Lung (tissue), 12 donors: ENCODE measurements around the gene RASAL2. TPM values are rescaled to one million over a fixed set of nuclear protein-coding genes. Genes with fewer than 3 reads are reported as not detected.

ENCODE experiments used
- ATAC-seq: fragments of 200-7000 bp; cut with Tn5 transposase; one replicate; pipeline ENCODE4 v1.9.1; 2020; ENCODE audit warnings: moderate number of reproducible peaks; ENCODE audit not compliant: insufficient read depth, low FRiP score
- DNase-seq, 3 donors: peaks; one replicate each; pipeline ENCODE4 v3.0.0-alpha.2; 2013 to 2017
- H3K27ac ChIP-seq, 2 donors: one replicate each; pipeline ENCODE4 v1.5.1; 2013; ENCODE audit warnings: mild to moderate bottlenecking in 2 of 2, moderate library complexity in 2 of 2, control low read depth in 1 of 2, inconsistent platforms in 1 of 2, low read depth in 1 of 2, low read length in 1 of 2
- H3K27me3 ChIP-seq, 3 donors: one replicate each; pipeline ENCODE4 v1.5.1; 2013; ENCODE audit warnings: low read length in 2 of 3; ENCODE audit not compliant: control insufficient read depth in 3 of 3, insufficient read depth in 3 of 3
- H3K36me3 ChIP-seq, 4 donors: one replicate each; pipeline ENCODE4 v1.5.1; 2013; ENCODE audit warnings: low read length in 4 of 4, mild to moderate bottlenecking in 1 of 4, moderate library complexity in 1 of 4; ENCODE audit not compliant: control insufficient read depth in 4 of 4, insufficient read depth in 4 of 4
- H3K4me1 ChIP-seq, 5 donors: one replicate each; pipeline ENCODE4 v1.5.1; 2013; ENCODE audit warnings: low read length in 5 of 5, mild to moderate bottlenecking in 2 of 5, moderate library complexity in 1 of 5; ENCODE audit not compliant: control insufficient read depth in 5 of 5, insufficient read depth in 5 of 5
- H3K4me3 ChIP-seq: one replicate; pipeline ENCODE4 v1.5.1; 2013; ENCODE audit warnings: mild to moderate bottlenecking, control low read depth, moderate library complexity
- H3K9ac ChIP-seq, 2 donors: one replicate each; pipeline ENCODE4 v1.5.1; 2013; ENCODE audit warnings: low read length in 2 of 2, control low read depth in 1 of 2; ENCODE audit not compliant: insufficient read depth in 1 of 2
- H3K9me3 ChIP-seq, 4 donors: one replicate each; pipeline ENCODE4 v1.5.1; 2013; ENCODE audit warnings: low read length in 3 of 4, mild to moderate bottlenecking in 1 of 4, moderate library complexity in 1 of 4; ENCODE audit not compliant: control insufficient read depth in 4 of 4, insufficient read depth in 3 of 4
- WGBS, 2 donors: extraction: QIAGEN DNeasy Blood & Tissue Kit; methylation state at CpG; one replicate each; pipeline ENCODE4 v1.1.7; 2013; 5-methylcytosine and 5-hydroxymethylcytosine counted together
- polyA plus RNA-seq, 2 donors: library from polyadenylated mRNA; stranded (reverse); fragments of 200-250 nt; gene quantifications; one replicate each; pipeline ENCODE4 v1.2.1, GENCODE V29; 2013
- total RNA-seq, 2 donors: library from RNA; depleted of rRNA in 1 of 2; stranded (reverse); fragments of >200 nt in 1 of 2; gene quantifications; one replicate each; pipeline ENCODE4 v1.2.1, GENCODE V29; 2014 to 2021
- TF ChIP-seq, protein P1 (sequence below): IDR thresholded peaks from 2 replicates; pipeline ENCODE4 v1.5.1; 2012; ENCODE audit warnings: mild to moderate bottlenecking; ENCODE audit errors: control extremely low read depth, extremely low read depth
- donor health status: control.
- donor health status: control.
- donor health status: Bipolar disorder and iron deficiency.
- donor health status: healthy.
- donor health status: DM: yes; HTN: yes; CAD: no.

Gene RASAL2
- total and polyA plus RNA-seq, 4 donors: 4.9 to 34.8 (median 15.8) TPM

DNA sequence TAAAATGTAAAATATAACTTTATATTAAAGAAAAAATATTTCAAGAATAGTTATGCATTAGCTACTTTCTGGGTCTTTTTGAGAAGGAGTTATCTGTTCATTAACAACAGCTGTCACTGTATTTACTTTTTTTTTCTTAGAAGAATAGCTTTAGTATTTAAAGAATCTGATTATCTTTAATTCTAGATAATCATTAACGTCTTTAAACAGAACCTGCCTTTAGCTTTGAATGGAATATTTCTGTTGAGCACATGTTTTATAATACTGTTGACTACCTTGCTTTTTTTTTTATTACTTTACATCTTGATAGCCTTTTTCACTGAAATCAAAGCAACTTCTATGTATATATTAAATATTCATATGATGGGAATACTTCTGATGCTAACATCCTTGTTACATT lies 270.9 kb downstream of the RASAL2 start:
- Histone ChIP-seq H3K9ac (no peak overlapping the region), H3K27ac (no peak overlapping the region), H3K4me1 (peaks cover 0 to 11% (median 4%) of the 10 kb centered on the region in 5 donors), H3K36me3 (no peaks in the 10 kb centered on the region), H3K27me3 (no peaks in the 10 kb centered on the region), H3K9me3 (no peaks in the 10 kb centered on the region), H3K4me3 (no peak overlapping the region)
- WGBS, 2 donors: 52 to 81% methylated on average over 1 of the region's 1 CpG
- DNase-seq (no peak), ATAC-seq (no peak)
- TF ChIP-seq, protein P1, sequence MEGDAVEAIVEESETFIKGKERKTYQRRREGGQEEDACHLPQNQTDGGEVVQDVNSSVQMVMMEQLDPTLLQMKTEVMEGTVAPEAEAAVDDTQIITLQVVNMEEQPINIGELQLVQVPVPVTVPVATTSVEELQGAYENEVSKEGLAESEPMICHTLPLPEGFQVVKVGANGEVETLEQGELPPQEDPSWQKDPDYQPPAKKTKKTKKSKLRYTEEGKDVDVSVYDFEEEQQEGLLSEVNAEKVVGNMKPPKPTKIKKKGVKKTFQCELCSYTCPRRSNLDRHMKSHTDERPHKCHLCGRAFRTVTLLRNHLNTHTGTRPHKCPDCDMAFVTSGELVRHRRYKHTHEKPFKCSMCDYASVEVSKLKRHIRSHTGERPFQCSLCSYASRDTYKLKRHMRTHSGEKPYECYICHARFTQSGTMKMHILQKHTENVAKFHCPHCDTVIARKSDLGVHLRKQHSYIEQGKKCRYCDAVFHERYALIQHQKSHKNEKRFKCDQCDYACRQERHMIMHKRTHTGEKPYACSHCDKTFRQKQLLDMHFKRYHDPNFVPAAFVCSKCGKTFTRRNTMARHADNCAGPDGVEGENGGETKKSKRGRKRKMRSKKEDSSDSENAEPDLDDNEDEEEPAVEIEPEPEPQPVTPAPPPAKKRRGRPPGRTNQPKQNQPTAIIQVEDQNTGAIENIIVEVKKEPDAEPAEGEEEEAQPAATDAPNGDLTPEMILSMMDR: no peak

DNA sequence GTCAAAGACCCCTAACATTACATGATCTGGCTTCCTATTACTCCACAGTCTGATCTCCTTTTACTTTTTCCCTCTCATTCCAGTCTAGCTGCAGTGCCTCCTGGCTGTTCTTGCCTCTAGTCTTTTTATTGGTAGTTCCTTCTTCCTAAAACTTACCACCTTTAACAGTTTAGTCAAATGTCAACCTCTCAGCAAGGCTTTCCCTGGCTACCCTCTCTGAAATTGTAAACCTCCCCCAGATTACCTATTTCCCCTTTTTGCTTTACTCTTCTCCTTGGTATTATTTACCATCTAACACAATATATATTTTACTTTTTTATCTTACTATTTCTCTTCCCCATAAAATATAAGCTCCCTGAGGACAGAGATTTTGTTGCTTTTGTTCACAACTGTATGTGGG lies 273.2 kb downstream of the RASAL2 start:
- no peak for ATAC-seq
- H3K4me1 ChIP-seq: peaks cover 0 to 12% (median 7%) of the 10 kb centered on the region in 5 donors
- TF ChIP-seq, protein P1: no peak
- no peak overlapping the region for H3K9ac ChIP-seq
- no peaks in the 10 kb centered on the region for H3K9me3 ChIP-seq
- no peak overlapping the region for H3K27ac ChIP-seq
- DNase-seq: no peak
- no peaks in the 10 kb centered on the region for H3K27me3 ChIP-seq
- no peak overlapping the region for H3K4me3 ChIP-seq
- H3K36me3 ChIP-seq: no peaks in the 10 kb centered on the region

DNA sequence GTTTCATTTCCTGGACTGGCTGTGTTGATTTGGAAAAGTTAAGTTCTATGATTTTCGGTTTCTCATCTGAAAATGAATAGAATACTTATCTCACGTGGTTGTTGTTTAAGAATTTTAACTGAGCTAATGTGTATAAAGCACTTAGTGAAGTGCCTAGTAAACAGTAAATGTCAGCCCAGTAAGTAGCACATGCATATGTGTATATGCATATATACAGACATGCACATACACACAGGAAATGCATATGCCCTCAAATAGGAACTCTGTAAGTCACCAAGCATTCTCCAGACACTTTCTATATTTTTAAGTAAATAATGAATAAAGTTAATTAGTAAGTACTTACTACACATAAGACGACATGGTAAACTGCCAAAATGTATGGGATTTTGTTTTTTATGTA lies 274.3 kb downstream of the RASAL2 start:
- no peaks in the 10 kb centered on the region for H3K9me3 ChIP-seq
- 73 to 88% methylated on average over 3 of the region's 3 CpGs for WGBS, 2 donors
- H3K4me3 ChIP-seq: no peak overlapping the region
- DNase-seq (peak in 1 of 3 donors; percentile 16), ATAC-seq (no peak)
- H3K4me1 ChIP-seq: peaks cover 0 to 16% (median 12%) of the 10 kb centered on the region in 5 donors
- no peak overlapping the region for H3K9ac ChIP-seq
- H3K27me3 ChIP-seq: no peaks in the 10 kb centered on the region
- H3K36me3 ChIP-seq: no peaks in the 10 kb centered on the region
- TF ChIP-seq, protein P1: no peak
- H3K27ac ChIP-seq: no peak overlapping the region

DNA sequence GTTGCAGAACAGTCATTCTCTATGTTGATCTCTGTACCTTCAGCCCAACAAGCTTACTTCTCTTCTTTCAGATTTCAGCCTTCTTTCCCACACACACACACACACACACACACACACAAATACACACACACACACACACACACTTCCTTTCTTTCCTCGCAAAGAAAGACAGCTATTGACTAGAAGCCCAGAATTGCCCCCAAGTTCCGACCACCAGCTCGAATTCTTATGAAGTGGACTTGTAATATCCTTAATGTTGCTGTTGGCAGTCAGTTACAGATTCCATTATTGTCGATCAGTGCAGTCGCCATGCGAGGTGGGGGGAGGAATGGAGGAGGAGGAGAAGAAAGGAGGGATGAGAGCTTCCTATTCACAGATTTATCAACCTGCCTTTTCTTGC lies 277.3 kb downstream of the RASAL2 start:
- Histone ChIP-seq H3K9me3 (no peaks in the 10 kb centered on the region), H3K9ac (peak overlapping the region; percentile 21 to 88), H3K4me1 (peaks cover 0 to 31% (median 18%) of the 10 kb centered on the region in 5 donors), H3K27ac (no peak overlapping the region), H3K4me3 (no peak overlapping the region), H3K27me3 (no peaks in the 10 kb centered on the region), H3K36me3 (no peaks in the 10 kb centered on the region)
- WGBS, 2 donors: 10 to 14% methylated on average over 6 of the region's 6 CpGs
- TF ChIP-seq, protein P1: no peak
- ATAC-seq (no peak), DNase-seq (peak; percentile 62 to 85 (median 78))
